Stimulated activated CD4-positive, alpha-beta T cell treated with anti-CD3 and anti-CD28 coated beads, Interleukin-4, amount 100 ng/mL, for 24 hours (primary cell): ENCODE data around the gene NLRC3.
A peak's percentile ranks its signal among the peaks of the same experiment; 100 is the strongest.

Experiments
- DNase-seq: peaks from one replicate; pipeline ENCODE4 v3.0.0-alpha.2; 2020

NLRC3 gene

GRCh38 chr16:3541527-3542155, 35.6 kb downstream of the NLRC3 start:
- no peak for DNase-seq

- no peak for DNase-seq
These were observed 39.0 kb downstream of the NLRC3 start for GRCh38 chr16:3538222-3538621.

DNA sequence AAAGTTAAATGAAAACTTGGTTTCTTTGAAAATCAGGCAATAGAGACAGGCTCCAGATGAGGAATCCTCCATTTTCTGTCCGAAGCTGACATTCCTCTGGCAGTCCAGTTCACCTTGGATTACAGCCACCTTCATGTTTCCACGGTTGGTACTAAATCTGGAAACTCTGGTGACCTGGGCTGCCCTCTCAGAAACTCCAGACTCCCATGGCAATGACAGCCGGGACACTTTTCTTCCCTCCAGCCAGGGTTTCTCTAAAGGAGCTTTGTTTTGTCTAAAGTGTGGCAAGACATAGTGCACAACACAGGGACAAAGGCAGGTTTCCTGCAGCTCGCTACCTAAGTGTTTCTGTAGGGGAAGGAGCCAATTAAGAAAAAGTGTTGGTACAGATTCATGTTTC, 40.4 kb downstream of the NLRC3 start:
- no peak for DNase-seq

GRCh38 chr16:3536271-3536731, 40.9 kb downstream of the NLRC3 start:
- no peak for DNase-seq

DNA sequence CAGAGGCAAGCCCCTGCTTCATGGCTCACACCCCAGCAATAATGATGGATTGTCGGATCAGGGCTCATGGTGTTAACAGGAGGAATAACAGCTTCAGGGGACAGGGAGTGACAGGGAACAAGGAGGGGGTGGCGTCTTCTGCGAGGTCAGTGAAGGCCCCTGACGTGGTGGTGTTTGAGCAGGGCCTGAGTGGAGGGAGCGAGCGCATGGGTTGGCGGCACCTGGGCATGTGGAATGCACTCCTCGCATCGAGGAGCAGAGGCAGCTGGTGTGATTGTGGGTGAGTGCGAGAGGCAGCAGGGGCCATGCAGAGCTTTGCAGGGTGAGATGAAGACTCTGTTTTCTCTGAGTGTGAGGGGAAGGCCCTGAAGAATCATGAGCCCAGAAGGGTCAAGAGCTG, 43.1 kb downstream of the NLRC3 start:
- no peak for DNase-seq

DNA sequence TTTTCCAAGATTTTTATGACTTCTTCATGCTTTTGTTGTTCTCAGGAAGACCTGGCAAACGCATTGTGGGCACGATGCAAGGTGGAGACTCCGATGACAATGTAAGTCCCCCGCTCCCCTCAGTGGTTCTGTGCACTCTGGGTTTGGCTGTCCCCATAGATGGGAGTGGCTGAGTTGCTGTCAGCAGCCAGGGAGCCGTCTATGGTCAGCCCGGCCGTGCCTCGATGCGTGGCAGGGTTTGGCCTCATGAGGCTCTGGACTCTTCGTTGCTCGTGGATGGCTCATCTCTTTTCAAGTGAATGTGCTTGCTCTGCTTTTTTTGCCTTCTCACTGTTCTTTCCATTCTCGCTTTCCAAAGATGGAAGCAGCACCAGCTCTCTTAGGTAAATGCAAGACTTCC, 44.5 kb downstream of the NLRC3 start:
- DNase-seq = no peak

- DNase-seq = no peak
These were observed 46.8 kb downstream of the NLRC3 start for GRCh38 chr16:3530371-3530914.

- DNase-seq = no peak
These were observed 48.0 kb downstream of the NLRC3 start for GRCh38 chr16:3529175-3529574.

DNA sequence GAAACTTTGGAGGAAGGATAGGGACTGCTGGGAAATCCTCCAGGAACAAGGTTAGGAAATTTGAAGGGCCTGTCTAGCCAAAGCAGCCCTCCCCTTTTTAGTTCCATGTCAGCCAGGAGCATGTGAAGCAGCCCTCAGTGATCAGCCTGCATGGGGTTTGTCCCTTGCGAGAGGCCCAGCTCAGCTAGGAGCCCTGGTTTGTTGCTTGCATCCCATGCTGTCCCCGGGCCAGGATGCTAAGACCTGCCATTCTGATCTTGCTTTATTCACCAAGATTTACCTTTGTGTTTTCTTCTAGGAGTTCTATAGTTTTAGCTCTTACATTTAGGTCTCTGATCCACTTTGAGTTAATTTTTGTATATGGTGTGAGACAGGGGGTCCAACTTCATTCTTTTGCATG, 48.8 kb downstream of the NLRC3 start:
- DNase-seq = no peak

- DNase-seq = peak; percentile 60
These were observed 49.9 kb downstream of the NLRC3 start for GRCh38 chr16:3527216-3527829.

GRCh38 chr16:3525951-3526350, 51.3 kb downstream of the NLRC3 start:
- no peak for DNase-seq

DNA sequence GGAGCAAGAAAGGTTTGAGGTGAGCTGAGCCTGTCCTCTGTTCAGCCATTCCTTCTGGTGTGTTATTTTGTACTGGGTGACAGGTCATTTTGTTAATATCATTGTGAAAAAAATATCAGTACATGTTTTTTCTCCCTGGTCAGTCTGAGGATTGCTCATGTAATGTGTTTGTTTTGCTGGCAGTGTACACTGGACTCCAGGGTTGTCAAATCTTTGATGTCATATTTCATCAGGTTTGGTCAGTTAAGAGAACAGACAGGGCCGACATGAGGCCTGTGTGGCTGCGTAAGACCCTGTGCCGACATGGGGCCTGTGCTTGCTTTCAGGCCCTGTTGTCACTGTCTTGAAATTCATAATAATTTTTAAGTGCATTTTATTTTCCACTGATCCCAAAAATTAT, 53.9 kb downstream of the NLRC3 start:
- DNase-seq = no peak

DNA sequence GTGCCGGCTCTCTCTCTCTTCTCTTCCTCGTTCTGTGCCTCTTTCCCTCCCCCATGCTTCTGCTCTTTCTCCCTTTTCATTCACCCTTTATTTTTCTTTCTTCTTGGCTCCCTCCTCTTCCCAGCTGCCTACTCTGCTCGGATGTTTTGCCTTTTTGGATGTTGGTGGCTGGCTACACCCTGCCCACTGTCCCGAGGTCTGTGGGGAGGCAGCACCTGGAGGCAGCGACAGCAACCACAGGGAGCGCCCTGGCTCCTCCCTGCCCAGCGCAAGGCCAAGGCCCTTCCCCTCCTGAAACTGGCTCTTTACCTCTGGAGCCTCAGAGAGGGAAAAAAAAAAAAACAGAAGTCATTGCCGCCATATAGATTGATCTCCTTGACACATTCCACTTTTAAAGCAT, 56.4 kb downstream of the NLRC3 start:
- no peak for DNase-seq

DNA sequence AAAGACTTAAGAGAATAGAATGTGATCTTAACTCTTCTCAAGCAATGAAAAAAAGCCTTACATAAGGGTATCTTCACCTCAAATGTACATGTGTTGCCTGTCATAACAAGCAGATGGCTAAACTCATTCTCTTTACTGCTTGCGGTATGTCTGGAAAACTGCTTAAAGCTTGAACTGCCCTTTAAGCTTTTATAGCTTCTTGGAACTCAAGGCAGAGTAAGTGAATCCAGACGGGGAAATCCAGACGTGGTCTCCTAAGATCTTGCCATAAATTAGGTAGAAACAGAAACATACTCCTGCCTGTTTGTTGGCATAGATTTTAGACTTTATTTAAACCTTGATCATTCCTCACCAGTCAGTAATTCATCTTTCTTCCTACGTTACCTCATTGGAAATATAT, 56.8 kb downstream of the NLRC3 start:
- DNase-seq = no peak

DNA sequence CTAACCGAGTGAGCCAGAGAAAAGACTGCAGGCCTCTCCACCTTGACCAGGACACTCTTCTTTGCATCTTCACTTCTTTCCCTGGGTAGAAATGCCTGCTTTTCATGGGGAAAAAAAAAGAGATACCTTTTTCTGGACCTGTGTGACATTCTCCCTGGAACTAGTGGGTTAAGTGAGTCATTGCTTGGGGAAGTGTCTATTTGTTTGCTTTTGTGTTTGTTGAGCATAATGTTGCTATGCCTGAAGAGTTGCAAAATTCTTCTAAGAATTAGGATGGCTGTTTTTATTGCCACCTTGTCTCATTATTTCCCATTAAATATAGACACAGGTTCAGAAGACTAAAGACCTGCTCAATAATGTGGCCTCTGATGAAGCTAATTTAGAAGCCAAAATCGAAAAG, 57.6 kb downstream of the NLRC3 start:
- DNase-seq = no peak

- DNase-seq = no peak
These were observed 58.2 kb downstream of the NLRC3 start for GRCh38 chr16:3518986-3519348.

DNA sequence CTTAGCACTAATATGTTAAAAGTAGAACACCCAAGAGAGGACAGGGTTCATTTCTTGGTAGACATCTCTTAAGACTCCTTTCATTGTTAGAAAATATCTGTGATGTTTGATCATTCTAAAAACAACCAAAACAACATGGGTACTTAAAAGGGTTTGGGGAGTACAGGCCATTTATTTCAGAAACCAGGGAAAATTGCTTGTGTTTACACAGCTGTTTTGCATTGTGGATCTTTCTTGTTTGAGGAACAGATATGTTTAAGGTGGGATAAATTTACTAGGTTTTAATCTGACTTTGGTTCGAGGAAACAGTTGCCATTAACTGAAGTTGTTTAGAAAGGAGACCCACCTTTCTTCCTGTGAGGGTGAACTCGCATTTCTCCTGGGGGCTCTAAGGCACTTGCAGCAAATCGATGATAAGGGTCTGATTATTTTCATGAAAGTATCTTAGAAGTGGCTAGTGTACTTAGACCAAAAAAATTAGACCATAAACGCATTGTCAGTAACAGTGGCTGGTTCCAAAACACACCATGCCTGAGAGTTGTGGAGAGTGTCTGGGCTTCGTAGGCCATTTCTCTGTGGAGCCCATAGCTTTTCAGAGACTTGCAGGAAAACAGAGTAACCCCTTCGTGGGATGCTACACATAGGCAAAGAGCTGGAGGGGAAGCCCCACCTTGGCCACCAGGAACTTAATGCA, 58.8 kb downstream of the NLRC3 start:
- DNase-seq = no peak

GRCh38 chr16:3515897-3516296, 61.3 kb downstream of the NLRC3 start:
- no peak for DNase-seq

DNA sequence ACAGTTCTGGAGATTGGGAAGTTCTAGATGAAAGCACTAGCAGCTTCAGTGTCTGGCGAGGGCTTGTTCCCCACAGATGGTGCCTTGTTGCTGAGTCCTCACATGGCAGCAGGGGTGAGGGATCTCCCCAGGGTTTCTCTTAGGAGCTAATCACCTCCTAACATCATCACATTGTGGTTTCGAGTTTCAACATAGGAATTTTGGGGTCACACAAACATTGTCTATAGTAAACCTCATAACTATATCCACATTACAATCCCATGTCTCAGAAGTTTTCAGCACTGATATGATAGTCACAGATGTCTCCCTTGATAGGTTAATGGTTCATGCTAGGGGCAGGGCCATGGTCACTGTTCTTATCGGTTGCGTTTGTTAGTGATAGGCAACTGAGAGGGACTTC, 62.6 kb downstream of the NLRC3 start:
- DNase-seq = no peak

DNA sequence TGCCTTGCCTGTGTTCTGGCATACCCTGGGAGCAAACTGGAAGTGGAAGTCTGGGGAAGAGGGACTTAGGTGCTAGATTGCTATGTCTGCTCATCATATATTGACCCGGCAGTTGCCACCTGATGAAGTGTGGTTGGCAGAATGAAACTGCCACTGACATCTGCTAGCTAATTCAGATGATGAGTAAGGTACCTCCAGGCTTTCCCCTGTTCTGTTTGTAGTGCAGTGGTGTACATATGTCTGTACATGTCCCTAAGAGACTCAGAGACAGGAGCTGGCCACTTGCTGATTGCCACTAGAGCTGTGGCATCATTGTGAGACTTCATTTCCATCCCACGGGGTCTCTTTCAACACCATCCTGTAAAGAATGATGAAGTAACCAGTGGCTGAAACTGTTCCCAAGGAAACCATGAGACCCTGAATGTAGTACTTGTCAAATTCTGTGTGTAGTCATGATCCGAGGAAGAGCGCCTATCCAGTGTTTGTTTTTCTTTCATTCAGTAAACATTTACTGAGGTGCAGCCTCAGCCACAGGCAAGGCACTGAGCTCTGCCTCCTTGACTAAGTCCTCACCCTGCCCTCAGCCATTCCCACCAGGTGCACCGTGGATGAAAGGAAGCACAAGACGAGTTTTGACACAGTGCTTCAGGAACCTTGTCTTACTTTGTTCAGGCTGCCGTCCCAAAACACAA, 63.2 kb downstream of the NLRC3 start:
- no peak for DNase-seq

- DNase-seq = no peak
These were observed 65.7 kb downstream of the NLRC3 start for GRCh38 chr16:3511286-3512180.

- no peak for DNase-seq
These were observed 66.8 kb downstream of the NLRC3 start for GRCh38 chr16:3510416-3510815.
